Effector memory CD4-positive, alpha-beta T cell (primary cell): ENCODE measurements around the gene GAPDH.
"Not testable (repeated sequence)": the region's sequence is repeated elsewhere in the genome, so short reads cannot be mapped to it uniquely, and the experiment has no call there.

ENCODE experiments used
- DNase-seq, 3 donors: peaks; one replicate each; pipeline ENCODE4 v3.0.0-alpha.2; 2020
- H3K27ac ChIP-seq: 2 replicates; pipeline ENCODE4 v1.7.0; 2013; ENCODE audit warnings: mild to moderate bottlenecking, low read length, moderate library complexity; ENCODE audit not compliant: insufficient read depth, poor library complexity, severe bottlenecking
- H3K27me3 ChIP-seq: replicated peaks from 2 replicates; pipeline ENCODE4 v1.7.0; 2013; ENCODE audit warnings: mild to moderate bottlenecking, low read length; ENCODE audit not compliant: insufficient read depth, control insufficient read depth, poor library complexity, severe bottlenecking
- H3K36me3 ChIP-seq: 2 replicates; pipeline ENCODE4 v1.7.0; 2013; ENCODE audit warnings: mild to moderate bottlenecking, low read length, moderate library complexity; ENCODE audit not compliant: control insufficient read depth, insufficient read depth
- H3K4me1 ChIP-seq: 2 replicates; pipeline ENCODE4 v1.7.0; 2013; ENCODE audit warnings: low read length, mild to moderate bottlenecking; ENCODE audit not compliant: control insufficient read depth, insufficient read depth, poor library complexity, severe bottlenecking
- H3K4me3 ChIP-seq: 2 replicates; pipeline ENCODE4 v1.7.0; 2013; ENCODE audit warnings: low read length, low read depth, mild to moderate bottlenecking; ENCODE audit not compliant: insufficient read depth, poor library complexity, severe bottlenecking
- H3K9me3 ChIP-seq: 2 replicates; pipeline ENCODE4 v1.7.0; 2013; ENCODE audit warnings: mild to moderate bottlenecking, low read length, moderate library complexity; ENCODE audit not compliant: control insufficient read depth

Gene GAPDH

DNA sequence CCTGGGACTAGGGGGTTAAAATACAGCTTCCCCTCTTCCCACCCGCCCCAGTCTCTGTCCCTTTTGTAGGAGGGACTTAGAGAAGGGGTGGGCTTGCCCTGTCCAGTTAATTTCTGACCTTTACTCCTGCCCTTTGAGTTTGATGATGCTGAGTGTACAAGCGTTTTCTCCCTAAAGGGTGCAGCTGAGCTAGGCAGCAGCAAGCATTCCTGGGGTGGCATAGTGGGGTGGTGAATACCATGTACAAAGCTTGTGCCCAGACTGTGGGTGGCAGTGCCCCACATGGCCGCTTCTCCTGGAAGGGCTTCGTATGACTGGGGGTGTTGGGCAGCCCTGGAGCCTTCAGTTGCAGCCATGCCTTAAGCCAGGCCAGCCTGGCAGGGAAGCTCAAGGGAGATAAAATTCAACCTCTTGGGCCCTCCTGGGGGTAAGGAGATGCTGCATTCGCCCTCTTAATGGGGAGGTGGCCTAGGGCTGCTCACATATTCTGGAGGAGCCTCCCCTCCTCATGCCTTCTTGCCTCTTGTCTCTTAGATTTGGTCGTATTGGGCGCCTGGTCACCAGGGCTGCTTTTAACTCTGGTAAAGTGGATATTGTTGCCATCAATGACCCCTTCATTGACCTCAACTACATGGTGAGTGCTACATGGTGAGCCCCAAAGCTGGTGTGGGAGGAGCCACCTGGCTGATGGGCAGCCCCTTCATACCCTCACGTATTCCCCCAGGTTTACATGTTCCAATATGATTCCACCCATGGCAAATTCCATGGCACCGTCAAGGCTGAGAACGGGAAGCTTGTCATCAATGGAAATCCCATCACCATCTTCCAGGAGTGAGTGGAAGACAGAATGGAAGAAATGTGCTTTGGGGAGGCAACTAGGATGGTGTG, 1.9 kb downstream of the GAPDH start:
- no peaks in the 10 kb centered on the region for H3K9me3 ChIP-seq
- no peak for DNase-seq
- peak overlapping the region; percentile 89 for H3K4me3 ChIP-seq
- peak overlapping the region; percentile 90 for H3K27ac ChIP-seq
- H3K36me3 ChIP-seq, result peaks cover 30% of the 10 kb centered on the region
- no peaks in the 10 kb centered on the region for H3K27me3 ChIP-seq
- peaks cover 68% of the 10 kb centered on the region for H3K4me1 ChIP-seq

DNA sequence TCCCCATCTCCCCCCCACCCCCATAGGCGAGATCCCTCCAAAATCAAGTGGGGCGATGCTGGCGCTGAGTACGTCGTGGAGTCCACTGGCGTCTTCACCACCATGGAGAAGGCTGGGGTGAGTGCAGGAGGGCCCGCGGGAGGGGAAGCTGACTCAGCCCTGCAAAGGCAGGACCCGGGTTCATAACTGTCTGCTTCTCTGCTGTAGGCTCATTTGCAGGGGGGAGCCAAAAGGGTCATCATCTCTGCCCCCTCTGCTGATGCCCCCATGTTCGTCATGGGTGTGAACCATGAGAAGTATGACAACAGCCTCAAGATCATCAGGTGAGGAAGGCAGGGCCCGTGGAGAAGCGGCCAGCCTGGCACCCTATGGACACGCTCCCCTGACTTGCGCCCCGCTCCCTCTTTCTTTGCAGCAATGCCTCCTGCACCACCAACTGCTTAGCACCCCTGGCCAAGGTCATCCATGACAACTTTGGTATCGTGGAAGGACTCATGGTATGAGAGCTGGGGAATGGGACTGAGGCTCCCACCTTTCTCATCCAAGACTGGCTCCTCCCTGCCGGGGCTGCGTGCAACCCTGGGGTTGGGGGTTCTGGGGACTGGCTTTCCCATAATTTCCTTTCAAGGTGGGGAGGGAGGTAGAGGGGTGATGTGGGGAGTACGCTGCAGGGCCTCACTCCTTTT, 2.7 kb downstream of the GAPDH start:
- Histone ChIP-seq H3K4me3 (no peak overlapping the region), H3K9me3 (no peaks in the 10 kb centered on the region), H3K4me1 (peaks cover 67% of the 10 kb centered on the region), H3K27ac (peak overlapping the region; percentile 55), H3K36me3 (peaks cover 29% of the 10 kb centered on the region), H3K27me3 (no peaks in the 10 kb centered on the region)
- DNase-seq, result no peak

DNA sequence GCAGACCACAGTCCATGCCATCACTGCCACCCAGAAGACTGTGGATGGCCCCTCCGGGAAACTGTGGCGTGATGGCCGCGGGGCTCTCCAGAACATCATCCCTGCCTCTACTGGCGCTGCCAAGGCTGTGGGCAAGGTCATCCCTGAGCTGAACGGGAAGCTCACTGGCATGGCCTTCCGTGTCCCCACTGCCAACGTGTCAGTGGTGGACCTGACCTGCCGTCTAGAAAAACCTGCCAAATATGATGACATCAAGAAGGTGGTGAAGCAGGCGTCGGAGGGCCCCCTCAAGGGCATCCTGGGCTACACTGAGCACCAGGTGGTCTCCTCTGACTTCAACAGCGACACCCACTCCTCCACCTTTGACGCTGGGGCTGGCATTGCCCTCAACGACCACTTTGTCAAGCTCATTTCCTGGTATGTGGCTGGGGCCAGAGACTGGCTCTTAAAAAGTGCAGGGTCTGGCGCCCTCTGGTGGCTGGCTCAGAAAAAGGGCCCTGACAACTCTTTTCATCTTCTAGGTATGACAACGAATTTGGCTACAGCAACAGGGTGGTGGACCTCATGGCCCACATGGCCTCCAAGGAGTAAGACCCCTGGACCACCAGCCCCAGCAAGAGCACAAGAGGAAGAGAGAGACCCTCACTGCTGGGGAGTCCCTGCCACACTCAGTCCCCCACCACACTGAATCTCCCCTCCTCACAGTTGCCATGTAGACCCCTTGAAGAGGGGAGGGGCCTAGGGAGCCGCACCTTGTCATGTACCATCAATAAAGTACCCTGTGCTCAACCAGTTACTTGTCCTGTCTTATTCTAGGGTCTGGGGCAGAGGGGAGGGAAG, 3.5 kb downstream of the GAPDH start:
- H3K27me3 ChIP-seq, H3K9me3 ChIP-seq, H3K4me3 ChIP-seq: not testable (repeated sequence)
- Histone ChIP-seq H3K27ac (peak overlapping the region; percentile 55), H3K4me1 (peaks cover 59% of the 10 kb centered on the region), H3K36me3 (peaks cover 29% of the 10 kb centered on the region)
- peak; percentile 67 to 80 (median 72) for DNase-seq

DNA sequence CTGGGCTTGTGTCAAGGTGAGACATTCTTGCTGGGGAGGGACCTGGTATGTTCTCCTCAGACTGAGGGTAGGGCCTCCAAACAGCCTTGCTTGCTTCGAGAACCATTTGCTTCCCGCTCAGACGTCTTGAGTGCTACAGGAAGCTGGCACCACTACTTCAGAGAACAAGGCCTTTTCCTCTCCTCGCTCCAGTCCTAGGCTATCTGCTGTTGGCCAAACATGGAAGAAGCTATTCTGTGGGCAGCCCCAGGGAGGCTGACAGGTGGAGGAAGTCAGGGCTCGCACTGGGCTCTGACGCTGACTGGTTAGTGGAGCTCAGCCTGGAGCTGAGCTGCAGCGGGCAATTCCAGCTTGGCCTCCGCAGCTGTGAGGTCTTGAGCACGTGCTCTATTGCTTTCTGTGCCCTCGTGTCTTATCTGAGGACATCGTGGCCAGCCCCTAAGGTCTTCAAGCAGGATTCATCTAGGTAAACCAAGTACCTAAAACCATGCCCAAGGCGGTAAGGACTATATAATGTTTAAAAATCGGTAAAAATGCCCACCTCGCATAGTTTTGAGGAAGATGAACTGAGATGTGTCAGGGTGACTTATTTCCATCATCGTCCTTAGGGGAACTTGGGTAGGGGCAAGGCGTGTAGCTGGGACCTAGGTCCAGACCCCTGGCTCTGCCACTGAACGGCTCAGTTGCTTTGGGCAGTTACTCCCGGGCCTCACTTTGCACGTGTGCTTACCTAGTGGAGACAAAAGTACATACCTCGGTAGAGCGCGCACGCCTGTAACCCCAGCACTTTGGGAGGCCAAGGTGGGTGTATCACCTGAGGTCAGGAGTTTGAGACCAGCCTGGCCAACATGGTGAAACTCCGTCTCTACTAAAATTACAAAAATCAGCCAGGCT, 4.3 kb downstream of the GAPDH start:
- no peak overlapping the region for H3K4me3 ChIP-seq
- peaks cover 51% of the 10 kb centered on the region for H3K4me1 ChIP-seq

DNA sequence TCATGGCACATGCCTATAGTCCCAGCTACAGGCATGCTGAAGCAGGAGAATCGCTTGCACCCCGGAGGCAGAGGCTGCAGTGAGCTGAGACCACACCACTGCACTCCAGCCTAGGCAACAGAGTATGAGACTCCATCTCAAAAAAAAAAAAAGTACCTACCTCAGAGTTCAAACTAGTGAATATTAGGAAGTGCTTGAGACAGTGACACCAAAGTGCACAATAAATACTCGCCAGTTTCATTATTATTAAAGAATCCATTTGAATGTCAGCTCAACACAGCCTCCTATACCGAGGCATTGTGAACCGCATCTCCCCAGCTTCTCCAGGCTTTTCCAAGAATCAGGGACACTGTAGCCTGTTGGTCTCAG, 5.0 kb downstream of the GAPDH start:
- Histone ChIP-seq H3K4me1 (peaks cover 44% of the 10 kb centered on the region), H3K9me3 (no peaks in the 10 kb centered on the region), H3K27me3 (no peaks in the 10 kb centered on the region), H3K27ac (no peak overlapping the region), H3K4me3 (no peak overlapping the region), H3K36me3 (peaks cover 29% of the 10 kb centered on the region)
- DNase-seq, result no peak

More for the DNA sequence above, 4.3 kb downstream of the GAPDH start:
- no peak for DNase-seq
- H3K27me3 ChIP-seq, result no peaks in the 10 kb centered on the region
- no peaks in the 10 kb centered on the region for H3K9me3 ChIP-seq
- H3K27ac ChIP-seq, result peak overlapping the region; percentile 55
- peaks cover 29% of the 10 kb centered on the region for H3K36me3 ChIP-seq

DNA sequence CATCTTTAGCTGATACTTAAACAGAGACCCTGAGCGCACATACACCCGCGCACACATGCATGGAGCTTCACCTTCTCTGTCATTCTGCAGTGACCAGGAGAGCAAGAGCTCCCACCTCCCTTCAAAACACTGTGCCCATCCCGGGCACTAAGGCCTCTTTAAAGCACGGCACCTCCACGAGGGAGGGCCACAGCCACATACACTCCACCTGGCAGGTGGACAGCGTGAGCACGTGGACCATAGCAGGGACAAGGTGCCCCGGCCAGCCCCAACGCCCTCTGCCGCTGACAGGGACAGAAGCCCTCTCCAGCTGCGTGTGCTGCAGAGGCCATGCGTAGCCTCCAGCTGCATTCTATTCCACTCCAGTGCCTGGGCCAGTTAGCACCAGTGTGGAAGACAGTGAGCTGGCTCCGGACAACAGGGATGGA, 5.4 kb downstream of the GAPDH start:
- Histone ChIP-seq H3K27me3 (no peaks in the 10 kb centered on the region), H3K9me3 (no peaks in the 10 kb centered on the region), H3K4me1 (peaks cover 42% of the 10 kb centered on the region), H3K4me3 (no peak overlapping the region), H3K27ac (no peak overlapping the region), H3K36me3 (peaks cover 33% of the 10 kb centered on the region)
- no peak for DNase-seq

DNA sequence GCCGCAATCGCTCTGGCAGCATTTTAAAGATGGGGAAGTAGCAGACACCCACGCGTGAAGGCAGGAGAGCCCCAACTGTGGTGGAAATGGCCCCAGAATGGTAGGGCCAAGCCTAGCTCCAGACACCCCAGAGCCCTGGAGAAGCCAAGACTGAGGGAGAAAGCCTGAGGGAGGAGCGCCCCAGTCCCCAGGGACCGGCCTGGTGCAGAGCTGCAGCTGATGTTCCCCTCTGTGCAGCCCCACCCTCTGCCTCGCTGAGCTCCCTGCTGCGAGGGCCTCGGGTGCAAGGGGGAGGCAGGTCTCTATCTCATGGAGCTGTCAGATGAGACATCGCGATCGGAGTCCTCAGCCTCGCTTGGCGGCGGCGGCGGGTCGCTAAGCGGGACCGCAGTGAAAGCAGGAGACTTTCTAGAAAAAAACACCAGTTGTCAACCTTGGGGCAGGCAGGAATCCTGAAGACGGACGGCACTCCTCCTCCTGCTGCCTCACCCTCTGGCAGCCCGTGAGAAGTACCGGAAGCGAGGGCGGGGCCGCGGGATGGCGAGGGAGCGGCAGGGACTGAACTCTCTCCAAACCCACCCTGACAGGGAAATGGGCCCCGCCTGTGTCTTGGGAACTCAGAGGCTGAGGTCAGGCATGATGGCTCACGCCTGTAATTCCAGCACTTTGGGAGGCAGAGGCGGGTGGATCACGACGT, 6.0 kb downstream of the GAPDH start:
- H3K4me1 ChIP-seq, result peaks cover 42% of the 10 kb centered on the region
- peaks cover 33% of the 10 kb centered on the region for H3K36me3 ChIP-seq
- no peaks in the 10 kb centered on the region for H3K9me3 ChIP-seq
- peak in 2 of 3 donors; percentile 38 to 43 for DNase-seq
- no peaks in the 10 kb centered on the region for H3K27me3 ChIP-seq
- peak overlapping the region; percentile 37 for H3K4me3 ChIP-seq
- peak overlapping the region; percentile 45 for H3K27ac ChIP-seq

DNA sequence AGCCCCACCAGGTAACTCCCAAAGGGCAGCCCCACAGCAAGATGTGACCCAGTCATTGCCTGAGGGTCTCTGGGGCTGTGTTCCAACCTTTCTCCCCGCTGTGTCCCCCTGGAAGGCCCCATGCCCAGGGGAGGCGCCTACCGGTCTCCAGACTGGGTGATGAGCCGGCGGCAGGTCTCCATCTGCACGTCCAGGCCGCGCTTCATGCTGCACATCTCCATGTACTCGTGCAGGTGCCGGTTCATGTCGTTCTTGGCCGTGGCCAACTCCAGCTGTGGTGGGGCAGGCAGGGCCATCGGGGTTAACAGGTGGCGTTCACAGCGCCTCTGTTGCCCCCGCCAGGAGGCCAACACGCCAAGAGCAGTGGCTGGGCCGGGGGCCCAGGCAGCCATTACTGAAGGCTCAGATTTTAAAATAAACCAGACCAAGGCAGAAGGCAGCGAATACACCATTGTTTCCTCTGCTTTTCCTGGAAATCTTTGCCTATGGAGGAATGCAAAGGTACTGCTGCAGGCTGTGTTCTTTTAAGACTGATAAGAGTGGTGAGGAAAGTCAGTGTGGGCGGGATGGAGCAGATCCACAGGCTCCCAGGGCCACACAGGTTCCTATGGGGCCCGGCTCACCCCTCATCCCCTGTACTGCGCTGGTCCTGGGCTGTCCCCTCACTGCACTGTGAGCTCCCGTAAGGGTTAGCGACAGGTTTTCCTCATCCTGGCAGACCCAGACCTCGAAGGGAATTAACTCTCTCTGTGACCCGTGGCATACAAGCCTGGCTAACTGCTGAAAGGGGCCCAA, 7.3 kb downstream of the GAPDH start:
- H3K9me3 ChIP-seq, result no peaks in the 10 kb centered on the region
- peaks cover 32% of the 10 kb centered on the region for H3K36me3 ChIP-seq
- H3K4me1 ChIP-seq, result peaks cover 30% of the 10 kb centered on the region
- no peak overlapping the region for H3K4me3 ChIP-seq
- H3K27ac ChIP-seq, result peak overlapping the region; percentile 45
- H3K27me3 ChIP-seq, result no peaks in the 10 kb centered on the region
- DNase-seq, result no peak
